Stimulated activated CD4-positive, alpha-beta T cell treated with anti-CD3 and anti-CD28 coated beads, Interleukin-15, amount 100 ng/mL, for 48 hours (primary cell): ENCODE results near the gene CLDN14.

Experiments
- DNase-seq, 2 donors: peaks; one replicate each; pipeline ENCODE4 v3.0.0-alpha.2; 2020; ENCODE audit warnings: low read depth in 2 of 2

The CLDN14 gene

GRCh38 chr21:36471254-36471723, 8.6 kb downstream of the CLDN14 start:
- DNase-seq = peak in 1 of 2 donors; percentile 7

- DNase-seq = no peak
Observed at GRCh38 chr21:36470294-36470693, 9.6 kb downstream of the CLDN14 start.

GRCh38 chr21:36466061-36466511, 13.8 kb downstream of the CLDN14 start:
- DNase-seq = no peak

DNA sequence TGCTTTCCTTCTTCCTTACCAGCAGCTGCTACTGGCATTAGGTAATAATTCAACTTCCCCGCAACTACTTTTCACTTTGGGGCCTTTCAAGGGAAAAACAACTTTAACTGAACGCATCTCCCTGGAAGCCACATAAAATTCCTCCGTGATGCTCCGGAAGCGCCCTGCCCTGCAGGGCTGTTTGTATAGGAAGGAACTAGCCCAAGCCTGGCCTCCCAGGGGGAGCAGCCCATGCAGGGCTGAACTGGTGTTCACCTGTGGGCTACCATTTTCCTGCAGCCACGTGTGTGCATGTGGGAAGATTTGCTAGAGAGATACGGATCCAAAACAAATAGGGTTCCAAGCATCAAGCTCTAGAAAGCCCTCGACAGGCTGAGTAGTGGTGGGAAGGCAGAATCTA, 14.4 kb downstream of the CLDN14 start:
- no peak for DNase-seq

GRCh38 chr21:36464590-36464989, 15.3 kb downstream of the CLDN14 start:
- no peak for DNase-seq

GRCh38 chr21:36463991-36464390, 15.9 kb downstream of the CLDN14 start:
- no peak for DNase-seq

GRCh38 chr21:36463204-36463603, 16.7 kb downstream of the CLDN14 start:
- no peak for DNase-seq

DNA sequence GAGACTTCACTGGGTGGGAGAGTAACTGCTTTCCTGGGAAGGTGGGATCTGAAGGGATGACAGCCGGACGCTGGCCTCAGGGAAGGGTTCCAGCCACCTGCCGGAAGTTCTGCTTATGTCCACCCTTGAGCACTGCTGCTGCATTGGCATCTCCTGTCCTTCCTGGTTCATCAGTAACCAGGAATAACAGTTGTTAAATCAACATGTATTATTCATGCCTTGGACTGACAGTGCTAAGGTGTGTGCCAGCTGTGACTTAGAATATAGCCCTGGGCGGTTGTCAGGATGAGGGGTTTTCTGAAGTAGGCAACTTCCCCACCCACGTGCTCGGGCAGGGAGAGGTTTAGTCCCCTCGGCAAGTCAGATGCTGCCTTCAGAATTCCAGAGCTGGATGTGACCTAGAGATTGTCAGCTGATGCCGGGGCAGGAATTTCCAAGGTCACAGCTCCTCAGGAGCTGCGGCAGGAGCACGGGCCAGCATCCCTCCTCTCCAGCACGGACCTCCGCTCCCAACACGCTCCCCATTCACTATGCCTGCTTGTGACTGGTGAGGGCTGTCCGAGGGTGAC, 17.9 kb downstream of the CLDN14 start:
- DNase-seq = no peak

- DNase-seq = no peak
Observed at GRCh38 chr21:36461277-36461917, 18.5 kb downstream of the CLDN14 start.

DNA sequence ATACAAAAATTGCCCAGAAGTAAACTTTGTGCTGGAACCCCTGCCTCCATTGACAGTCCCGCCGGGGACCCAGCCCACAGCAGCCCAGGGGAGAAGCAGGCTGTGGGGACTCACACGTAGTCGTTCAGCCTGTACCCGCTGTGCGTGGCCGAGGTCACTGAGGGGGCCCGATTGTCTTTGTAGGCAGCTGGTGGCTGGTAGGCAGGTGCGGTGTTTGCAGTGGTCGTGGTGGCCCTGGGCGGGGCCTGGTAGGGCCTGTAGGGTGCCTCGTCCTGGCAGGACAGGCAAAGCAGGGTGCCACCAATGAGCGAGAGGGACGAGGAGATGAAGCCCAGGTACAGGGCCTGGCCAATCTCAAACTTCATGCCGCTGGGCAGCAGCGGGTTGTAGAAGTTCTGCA, 19.1 kb downstream of the CLDN14 start:
- no peak for DNase-seq

GRCh38 chr21:36459098-36459497, 20.8 kb downstream of the CLDN14 start:
- no peak for DNase-seq

DNA sequence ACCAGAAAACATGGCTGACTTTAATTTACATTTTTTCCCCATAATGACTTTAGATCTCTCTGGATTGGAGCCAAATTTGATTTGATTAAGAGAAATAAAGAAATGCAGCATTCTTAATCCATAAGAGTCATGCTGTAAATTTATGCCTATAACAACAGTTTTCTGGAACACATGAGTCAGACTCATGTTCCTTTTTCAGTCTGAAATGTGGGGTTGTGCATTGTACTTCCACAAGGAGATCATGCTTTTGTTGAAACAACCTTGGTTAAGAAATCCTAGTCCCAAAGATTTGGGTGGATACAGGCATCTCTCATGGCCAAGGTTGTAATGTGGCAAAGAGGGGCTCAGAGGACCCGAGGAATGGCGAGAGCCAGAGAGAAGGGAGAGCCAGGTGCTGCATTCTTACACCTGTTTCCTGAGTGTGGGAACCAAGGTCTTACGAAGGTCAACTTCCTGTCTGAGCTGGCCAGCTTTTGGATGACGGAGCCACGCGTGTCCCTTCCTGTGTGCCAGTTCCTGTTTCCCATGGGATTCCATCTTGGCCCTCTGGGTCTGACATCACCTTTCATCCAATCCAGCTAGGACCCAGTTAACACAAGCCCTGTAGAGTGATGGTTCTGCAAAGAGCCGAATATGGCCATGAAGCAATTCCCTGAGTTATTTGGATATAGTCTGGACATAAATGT, 23.1 kb downstream of the CLDN14 start:
- no peak for DNase-seq

DNA sequence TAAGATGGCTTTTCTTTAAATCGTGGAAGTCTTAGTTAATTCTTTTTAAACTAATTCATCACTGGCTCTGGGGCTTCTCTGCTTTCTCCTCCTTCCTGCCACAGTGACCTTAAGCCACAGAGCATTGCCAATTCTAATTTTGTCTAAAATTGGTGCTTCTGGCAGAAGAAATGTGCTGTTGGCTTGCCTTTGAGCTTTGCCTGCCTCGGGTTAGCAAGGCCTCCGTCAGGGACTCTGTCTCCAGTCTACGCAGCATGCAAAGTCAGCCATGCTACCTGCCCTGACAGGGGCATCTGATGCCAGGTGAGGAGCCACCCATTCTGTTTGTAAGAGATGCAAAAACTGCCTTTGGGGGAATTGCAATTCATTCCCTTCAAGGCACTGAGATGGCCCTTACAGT, 25.2 kb downstream of the CLDN14 start:
- DNase-seq = no peak

DNA sequence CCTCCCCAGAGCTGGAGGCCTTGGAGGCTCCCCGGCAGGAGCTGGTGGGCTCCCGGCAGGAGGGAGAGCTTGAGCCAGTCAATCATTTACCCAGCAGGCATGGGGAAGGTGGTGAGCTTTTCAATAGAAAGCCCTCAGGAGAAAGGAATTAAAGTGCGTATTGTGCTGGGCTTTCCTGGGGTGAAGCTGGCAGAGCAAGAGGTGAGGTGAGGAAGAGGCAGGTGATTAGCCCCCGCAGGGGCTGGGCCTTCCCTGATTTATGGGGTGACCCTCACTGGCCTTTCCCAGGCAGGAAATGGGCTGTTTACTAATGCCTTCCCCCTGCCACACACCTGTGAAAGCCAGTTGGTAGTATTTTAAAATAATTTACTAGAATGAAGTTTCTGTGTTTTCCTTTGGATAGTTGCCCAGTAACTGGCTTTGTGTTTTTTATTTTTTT, 25.8 kb downstream of the CLDN14 start:
- no peak for DNase-seq

GRCh38 chr21:36452281-36452825, 27.6 kb downstream of the CLDN14 start:
- no peak for DNase-seq

DNA sequence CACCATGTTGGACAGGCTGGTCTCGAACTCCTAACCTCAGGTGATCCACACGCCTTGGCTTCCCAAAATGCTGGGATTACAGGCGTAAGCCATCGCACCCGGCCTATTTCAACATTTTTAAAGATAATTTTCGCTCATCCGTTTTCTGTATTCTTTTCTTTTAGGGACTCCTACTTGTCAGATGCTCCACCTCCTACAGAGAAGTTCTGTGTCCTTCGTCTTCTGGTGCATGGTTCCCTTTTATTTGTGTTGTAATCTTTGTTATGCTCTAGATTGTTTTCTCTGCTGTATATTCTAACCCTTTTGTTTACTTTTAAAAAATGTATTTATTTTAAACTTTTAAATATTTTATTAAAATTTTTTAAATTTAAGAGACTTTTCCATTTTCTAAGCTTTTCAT, 28.4 kb downstream of the CLDN14 start:
- DNase-seq = no peak

- no peak for DNase-seq
Observed at GRCh38 chr21:36450511-36450910, 29.4 kb downstream of the CLDN14 start.

- DNase-seq = no peak
Observed at GRCh38 chr21:36446301-36446700, 33.6 kb downstream of the CLDN14 start.

DNA sequence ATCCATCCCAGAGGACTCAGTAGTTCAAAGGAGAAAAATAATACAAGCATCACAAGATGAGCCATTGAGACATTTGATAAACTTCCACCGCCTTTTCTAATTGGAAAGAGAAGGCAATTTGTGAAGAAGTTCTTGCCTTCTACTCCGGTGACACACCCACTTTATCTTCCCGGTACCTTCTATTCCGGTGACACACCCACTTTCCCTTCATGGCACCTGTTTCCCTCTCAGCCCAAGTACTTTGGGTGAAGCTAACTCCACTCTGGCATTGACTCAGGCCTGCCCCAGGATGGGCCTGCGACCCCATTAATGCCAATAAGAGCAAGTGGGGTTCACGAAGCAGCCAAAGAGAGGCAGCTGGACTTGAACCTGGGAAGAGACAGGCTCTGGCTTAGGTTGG, 38.2 kb downstream of the CLDN14 start:
- DNase-seq = no peak

- DNase-seq = no peak
Observed at GRCh38 chr21:36437745-36438128, 42.2 kb downstream of the CLDN14 start.

GRCh38 chr21:36436829-36437744, 42.8 kb downstream of the CLDN14 start:
- DNase-seq = no peak

- DNase-seq = no peak
Observed at GRCh38 chr21:36434144-36434543, 45.8 kb downstream of the CLDN14 start.
